ENCODE measurements around the gene ZDHHC21.

ZDHHC21 gene

GRCh38 chr9:14660721-14661120, 32.5 kb downstream of the ZDHHC21 start:
- WGBS, 2 experiments = 96% methylated on average over 5 of the region's 5 CpGs
- Histone ChIP-seq H3K4me1 (ENCODE audit: control insufficient read depth, insufficient read depth, low read length) (no peaks in the 10 kb centered on the region), H3K9me3 (ENCODE audit: control insufficient read depth, low read length) (no peaks in the 10 kb centered on the region), H3K36me3 (ENCODE audit: control insufficient read depth, insufficient read depth, low read length) (peaks cover 6% of the 10 kb centered on the region), H3K4me3 (ENCODE audit: insufficient read depth, low read depth, low read length) (no peak overlapping the region), H3K27ac (ENCODE audit: insufficient read depth, low read depth, low read length, poor library complexity, severe bottlenecking) (no peak overlapping the region), H3K27me3 (ENCODE audit: control insufficient read depth, insufficient read depth, low read length, poor library complexity, severe bottlenecking) (no peaks in the 10 kb centered on the region)

- Histone ChIP-seq H3K36me3 (ENCODE audit: control insufficient read depth, insufficient read depth, low read length) (peaks cover 12% of the 10 kb centered on the region), H3K4me1 (ENCODE audit: control insufficient read depth, insufficient read depth, low read length) (no peaks in the 10 kb centered on the region), H3K9me3 (ENCODE audit: control insufficient read depth, low read length) (no peaks in the 10 kb centered on the region), H3K4me3 (ENCODE audit: insufficient read depth, low read depth, low read length) (no peak overlapping the region), H3K27ac (ENCODE audit: insufficient read depth, low read depth, low read length, poor library complexity, severe bottlenecking) (no peak overlapping the region), H3K27me3 (ENCODE audit: control insufficient read depth, insufficient read depth, low read length, poor library complexity, severe bottlenecking) (no peaks in the 10 kb centered on the region)
- WGBS, 2 experiments = 100% methylated on average over 1 of the region's 1 CpG
Observed at GRCh38 chr9:14654932-14655331, 38.3 kb downstream of the ZDHHC21 start.

DNA sequence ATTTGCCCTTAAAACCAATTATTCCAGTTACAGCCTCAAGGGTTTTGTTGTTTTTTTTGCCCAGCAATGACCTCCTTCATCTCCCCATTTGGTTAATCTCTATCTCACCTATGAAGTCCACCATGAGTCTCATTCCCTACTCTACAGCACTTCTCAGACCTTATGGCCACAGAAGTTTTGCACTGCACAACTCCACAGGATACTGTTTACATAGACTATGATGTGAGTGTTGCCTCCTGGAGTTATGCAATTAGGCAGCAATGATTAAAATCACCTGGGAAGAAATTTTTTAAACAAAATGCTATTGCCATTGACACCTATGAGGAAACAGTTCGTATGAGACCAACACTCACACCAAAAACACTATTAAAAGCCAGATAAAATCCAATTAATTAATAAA, 39.7 kb downstream of the ZDHHC21 start:
- no peaks in the 10 kb centered on the region for H3K9me3 ChIP-seq (ENCODE audit: control insufficient read depth, low read length)
- H3K4me3 ChIP-seq (ENCODE audit: insufficient read depth, low read depth, low read length) = no peak overlapping the region
- H3K27me3 ChIP-seq (ENCODE audit: control insufficient read depth, insufficient read depth, low read length, poor library complexity, severe bottlenecking) = no peaks in the 10 kb centered on the region
- peaks cover 9% of the 10 kb centered on the region for H3K36me3 ChIP-seq (ENCODE audit: control insufficient read depth, insufficient read depth, low read length)
- H3K4me1 ChIP-seq (ENCODE audit: control insufficient read depth, insufficient read depth, low read length) = no peaks in the 10 kb centered on the region
- H3K27ac ChIP-seq (ENCODE audit: insufficient read depth, low read depth, low read length, poor library complexity, severe bottlenecking) = no peak overlapping the region
- 86 to 100% methylated on average over 1 of the region's 1 CpG for WGBS, 2 experiments

- H3K27ac ChIP-seq (ENCODE audit: insufficient read depth, low read depth, low read length, poor library complexity, severe bottlenecking) = no peak overlapping the region
- H3K4me1 ChIP-seq (ENCODE audit: control insufficient read depth, insufficient read depth, low read length) = no peaks in the 10 kb centered on the region
- H3K27me3 ChIP-seq (ENCODE audit: control insufficient read depth, insufficient read depth, low read length, poor library complexity, severe bottlenecking) = no peaks in the 10 kb centered on the region
- WGBS, 2 experiments = 42 to 43% methylated on average over 2 to 4 of the region's 4 CpGs
- H3K4me3 ChIP-seq (ENCODE audit: insufficient read depth, low read depth, low read length) = no peak overlapping the region
- H3K9me3 ChIP-seq (ENCODE audit: control insufficient read depth, low read length) = no peaks in the 10 kb centered on the region
- H3K36me3 ChIP-seq (ENCODE audit: control insufficient read depth, insufficient read depth, low read length) = peaks cover 6% of the 10 kb centered on the region
Observed at GRCh38 chr9:14652729-14653377, 40.4 kb downstream of the ZDHHC21 start.

- WGBS, 2 experiments = 86 to 100% methylated on average over 1 of the region's 1 CpG
- H3K4me3 ChIP-seq (ENCODE audit: insufficient read depth, low read depth, low read length) = no peak overlapping the region
- H3K9me3 ChIP-seq (ENCODE audit: control insufficient read depth, low read length) = no peaks in the 10 kb centered on the region
Observed at GRCh38 chr9:14650596-14650995, 42.6 kb downstream of the ZDHHC21 start.

GRCh38 chr9:14645648-14646047, 47.6 kb downstream of the ZDHHC21 start:
- WGBS, 2 experiments = 86 to 98% methylated on average over 2 to 3 of the region's 3 CpGs
- Histone ChIP-seq H3K4me3 (ENCODE audit: insufficient read depth, low read depth, low read length) (no peak overlapping the region), H3K4me1 (ENCODE audit: control insufficient read depth, insufficient read depth, low read length) (no peaks in the 10 kb centered on the region), H3K9me3 (ENCODE audit: control insufficient read depth, low read length) (no peaks in the 10 kb centered on the region), H3K27ac (ENCODE audit: insufficient read depth, low read depth, low read length, poor library complexity, severe bottlenecking) (no peak overlapping the region), H3K27me3 (ENCODE audit: control insufficient read depth, insufficient read depth, low read length, poor library complexity, severe bottlenecking) (no peaks in the 10 kb centered on the region), H3K36me3 (ENCODE audit: control insufficient read depth, insufficient read depth, low read length) (no peaks in the 10 kb centered on the region)

More at GRCh38 chr9:14650596-14650995, 42.6 kb downstream of the ZDHHC21 start:
- Histone ChIP-seq H3K27ac (ENCODE audit: insufficient read depth, low read depth, low read length, poor library complexity, severe bottlenecking) (no peak overlapping the region), H3K36me3 (ENCODE audit: control insufficient read depth, insufficient read depth, low read length) (peaks cover 6% of the 10 kb centered on the region), H3K4me1 (ENCODE audit: control insufficient read depth, insufficient read depth, low read length) (no peaks in the 10 kb centered on the region), H3K27me3 (ENCODE audit: control insufficient read depth, insufficient read depth, low read length, poor library complexity, severe bottlenecking) (no peaks in the 10 kb centered on the region)

DNA sequence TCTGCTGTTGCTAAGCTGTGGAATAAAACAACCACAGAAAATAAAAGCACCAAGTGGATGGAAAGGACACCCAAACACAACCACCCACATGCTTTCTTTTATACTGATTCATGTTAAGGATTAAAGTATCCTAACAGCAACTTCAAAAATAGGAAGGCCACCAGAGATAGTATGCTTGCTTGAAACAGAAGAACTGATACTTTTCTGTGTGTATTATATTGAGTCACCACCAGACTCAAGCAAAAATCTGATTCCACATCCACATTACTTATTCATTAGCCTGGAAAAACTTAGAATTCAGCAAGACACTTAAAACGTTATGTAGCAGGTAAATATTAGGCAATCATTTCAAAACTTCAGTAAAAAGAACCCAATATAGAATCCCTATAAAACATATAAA, 52.3 kb downstream of the ZDHHC21 start:
- no peaks in the 10 kb centered on the region for H3K4me1 ChIP-seq (ENCODE audit: control insufficient read depth, insufficient read depth, low read length)
- no peaks in the 10 kb centered on the region for H3K27me3 ChIP-seq (ENCODE audit: control insufficient read depth, insufficient read depth, low read length, poor library complexity, severe bottlenecking)
- H3K4me3 ChIP-seq (ENCODE audit: insufficient read depth, low read depth, low read length) = no peak overlapping the region
- H3K36me3 ChIP-seq (ENCODE audit: control insufficient read depth, insufficient read depth, low read length) = no peaks in the 10 kb centered on the region
- H3K27ac ChIP-seq (ENCODE audit: insufficient read depth, low read depth, low read length, poor library complexity, severe bottlenecking) = no peak overlapping the region
- H3K9me3 ChIP-seq (ENCODE audit: control insufficient read depth, low read length) = no peaks in the 10 kb centered on the region
- WGBS, 2 experiments = 100% methylated on average over 1 of the region's 1 CpG

DNA sequence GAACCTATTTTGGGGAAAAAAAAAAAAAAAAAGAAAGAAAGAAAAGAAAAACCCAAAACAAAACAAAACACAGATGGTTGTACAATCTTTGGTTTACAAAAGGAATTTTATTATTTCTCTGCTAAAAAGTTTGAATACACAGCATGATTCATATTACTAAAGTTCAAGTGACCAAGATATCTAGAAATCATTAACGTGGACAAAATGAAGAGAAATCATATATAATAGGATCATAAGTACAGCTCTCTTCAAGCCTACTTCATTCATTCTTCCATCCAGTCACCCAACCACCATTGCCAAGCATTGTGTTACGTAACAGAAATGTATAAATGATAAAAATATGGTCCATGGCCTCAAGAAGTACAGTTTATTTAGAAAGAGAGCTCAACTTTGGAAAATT, 52.9 kb downstream of the ZDHHC21 start:
- H3K27me3 ChIP-seq (ENCODE audit: control insufficient read depth, insufficient read depth, low read length, poor library complexity, severe bottlenecking) = no peaks in the 10 kb centered on the region
- no peaks in the 10 kb centered on the region for H3K36me3 ChIP-seq (ENCODE audit: control insufficient read depth, insufficient read depth, low read length)

DNA sequence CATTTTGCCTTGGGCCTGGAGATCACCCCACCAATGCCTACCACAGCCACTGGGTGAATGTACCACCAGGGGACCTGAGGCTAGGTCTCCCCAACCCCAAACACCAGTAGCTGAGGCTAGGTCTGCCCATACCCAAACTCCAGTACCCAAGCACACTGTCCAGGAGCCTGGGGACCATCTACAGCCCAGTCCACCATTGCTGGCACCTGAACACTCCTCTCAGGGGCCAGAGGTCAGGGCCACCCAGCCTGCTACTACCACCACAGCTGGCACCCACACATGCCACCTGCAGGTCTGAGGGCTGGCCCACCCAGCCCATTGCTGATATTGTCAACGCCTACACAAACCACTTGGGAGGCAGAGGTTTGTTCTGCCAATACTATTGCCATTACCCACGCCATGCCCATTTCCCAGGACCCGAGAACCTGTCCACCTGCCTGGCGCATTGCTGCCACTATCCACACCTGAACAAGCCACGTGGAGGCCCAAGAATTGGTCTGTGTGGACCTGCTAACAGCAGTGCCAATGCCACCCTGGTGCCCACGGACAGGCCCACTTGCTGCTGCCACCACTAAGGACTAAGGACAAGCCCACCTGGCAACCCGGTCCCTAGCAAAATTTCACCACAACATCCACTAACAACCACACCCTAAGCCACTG, 59.2 kb downstream of the ZDHHC21 start:
- H3K27me3 ChIP-seq (ENCODE audit: control insufficient read depth, insufficient read depth, low read length, poor library complexity, severe bottlenecking) = no peaks in the 10 kb centered on the region
- H3K36me3 ChIP-seq (ENCODE audit: control insufficient read depth, insufficient read depth, low read length) = peaks cover 4% of the 10 kb centered on the region
- no peaks in the 10 kb centered on the region for H3K9me3 ChIP-seq (ENCODE audit: control insufficient read depth, low read length)
- no peak overlapping the region for H3K4me3 ChIP-seq (ENCODE audit: insufficient read depth, low read depth, low read length)
- no peak overlapping the region for H3K27ac ChIP-seq (ENCODE audit: insufficient read depth, low read depth, low read length, poor library complexity, severe bottlenecking)
- 93 to 95% methylated on average over 7 of the region's 7 CpGs for WGBS, 2 experiments
- no peaks in the 10 kb centered on the region for H3K4me1 ChIP-seq (ENCODE audit: control insufficient read depth, insufficient read depth, low read length)

More for the DNA sequence above, 52.9 kb downstream of the ZDHHC21 start:
- no peaks in the 10 kb centered on the region for H3K9me3 ChIP-seq (ENCODE audit: control insufficient read depth, low read length)
- WGBS, 2 experiments = 100% methylated on average over 1 of the region's 2 CpGs
- no peak overlapping the region for H3K27ac ChIP-seq (ENCODE audit: insufficient read depth, low read depth, low read length, poor library complexity, severe bottlenecking)
- H3K4me3 ChIP-seq (ENCODE audit: insufficient read depth, low read depth, low read length) = no peak overlapping the region
- H3K4me1 ChIP-seq (ENCODE audit: control insufficient read depth, insufficient read depth, low read length) = no peaks in the 10 kb centered on the region

DNA sequence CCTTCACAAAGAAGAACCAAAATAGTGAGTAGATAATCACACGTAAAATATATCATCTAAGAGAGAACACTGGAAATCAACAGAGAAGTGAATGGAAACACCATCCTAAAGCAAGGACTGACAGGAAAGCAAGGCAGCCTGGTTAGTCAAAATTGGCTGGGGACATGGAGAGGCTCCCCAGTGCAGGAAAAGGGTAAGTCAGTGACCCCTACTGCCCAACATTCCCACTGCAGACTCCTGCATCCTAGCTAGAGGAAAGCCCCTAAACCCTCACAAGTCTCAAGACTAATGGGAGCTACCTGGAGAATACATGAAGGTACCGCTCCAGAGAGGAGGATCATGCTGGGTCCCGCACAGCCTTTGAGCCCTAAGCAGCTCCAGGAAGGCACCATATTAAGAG, 60.1 kb downstream of the ZDHHC21 start:
- 96 to 97% methylated on average over 3 of the region's 3 CpGs for WGBS, 2 experiments

More for the DNA sequence above, 60.1 kb downstream of the ZDHHC21 start:
- H3K4me3 ChIP-seq (ENCODE audit: insufficient read depth, low read depth, low read length) = no peak overlapping the region
- no peaks in the 10 kb centered on the region for H3K27me3 ChIP-seq (ENCODE audit: control insufficient read depth, insufficient read depth, low read length, poor library complexity, severe bottlenecking)
- no peaks in the 10 kb centered on the region for H3K4me1 ChIP-seq (ENCODE audit: control insufficient read depth, insufficient read depth, low read length)
- peaks cover 4% of the 10 kb centered on the region for H3K36me3 ChIP-seq (ENCODE audit: control insufficient read depth, insufficient read depth, low read length)
- no peaks in the 10 kb centered on the region for H3K9me3 ChIP-seq (ENCODE audit: control insufficient read depth, low read length)
- no peak overlapping the region for H3K27ac ChIP-seq (ENCODE audit: insufficient read depth, low read depth, low read length, poor library complexity, severe bottlenecking)
